Heart left ventricle (tissue), 16 donors: Measurements from ENCODE around the gene GTF3C1. TPM values are rescaled to one million over a fixed set of nuclear protein-coding genes. Genes with fewer than 3 reads are reported as not detected.

Experiments
- ATAC-seq, 4 donors: fragments of 200-7000 bp; cut with Tn5 transposase; one replicate each; pipeline ENCODE4 v1.9.1; 2020 to 2022; ENCODE audit warnings: moderate library complexity in 4 of 4, mild to moderate bottlenecking in 3 of 4, moderate number of reproducible peaks in 1 of 4
- DNase-seq, 5 donors: peaks; one replicate each; pipeline ENCODE4 v3.0.0-alpha.2; 2020
- H3K27ac ChIP-seq, 12 donors: fragments of 200-600 bp; sonication (generic) in 4 of 12; one replicate each; pipeline versions ENCODE4 v1.5.0 to v1.8.0; 2016 to 2022; ENCODE audit warnings: mild to moderate bottlenecking in 2 of 12
- H3K27me3 ChIP-seq, 9 donors: fragments of 200-600 bp; sonication (generic) in 2 of 9; one replicate each; pipeline versions ENCODE4 v1.5.1 to v1.8.0; 2016 to 2022; ENCODE audit warnings: mild to moderate bottlenecking in 3 of 9
- H3K36me3 ChIP-seq, 9 donors: fragments of 200-600 bp; sonication (generic) in 2 of 9; one replicate each; pipeline versions ENCODE4 v1.5.0 to v1.8.0; 2018 to 2022; ENCODE audit warnings: mild to moderate bottlenecking in 2 of 9
- H3K4me1 ChIP-seq, 12 donors: fragments of 200-600 bp; sonication (generic) in 4 of 12; one replicate each; pipeline versions ENCODE4 v1.5.0 to v1.8.0; 2016 to 2022; ENCODE audit warnings: mild to moderate bottlenecking in 3 of 12
- H3K4me3 ChIP-seq, 12 donors: fragments of 200-600 bp; sonication (generic) in 4 of 12; one replicate each; pipeline versions ENCODE4 v1.5.0 to v1.8.0; 2017 to 2022; ENCODE audit warnings: mild to moderate bottlenecking in 9 of 12, moderate library complexity in 4 of 12
- H3K9me3 ChIP-seq, 12 donors: fragments of 200-600 bp; sonication (generic) in 4 of 12; one replicate each; pipeline versions ENCODE4 v1.5.0 to v1.8.0; 2016 to 2022; ENCODE audit warnings: mild to moderate bottlenecking in 1 of 12
- CTCF ChIP-seq, 12 donors: fragments of 200-600 bp; sonication (generic) in 4 of 12; IDR thresholded peaks; one replicate each; pipeline versions ENCODE4 v1.5.0 to v1.8.0; 2018 to 2022; ENCODE audit warnings: antibody characterized with exemption in 12 of 12, mild to moderate bottlenecking in 5 of 12
- POLR2A ChIP-seq, 2 donors: fragments of 450-650 bp; IDR thresholded peaks; one replicate each; pipeline ENCODE4 v1.6.1; 2017; ENCODE audit warnings: antibody characterized with exemption in 2 of 2, mild to moderate bottlenecking in 2 of 2, moderate library complexity in 2 of 2
- WGBS, 4 donors: extraction: QIAGEN DNeasy Blood & Tissue Kit in 2 of 4; methylation state at CpG; one replicate each; pipeline versions ENCODE4 v1.1.5 to v1.1.7; 2013 to 2018; 5-methylcytosine and 5-hydroxymethylcytosine counted together
- intact Hi-C, 10 donors: fragments of 100-400 bp; cut with DNase I; formaldehyde crosslinking; loops; one replicate each; pipeline versions ENCODE4 v1.11.1 to v1.14.2; 2022
- polyA plus RNA-seq, 2 donors: library from polyadenylated mRNA; stranded (reverse); fragments of 200-250 nt; gene quantifications; one replicate each; pipeline ENCODE4 v1.2.3, GENCODE V29; 2013
- total RNA-seq, 9 donors: library from RNA; depleted of rRNA in 2 of 9; stranded (reverse); fragments of >200 nt in 2 of 9; fragmentation: NEBNext Ultra II Directional in 3 of 9; extraction: Animal tissue kit (Norgen Biotek cat#: 25700) in 3 of 9; gene quantifications; one replicate each; pipeline versions ENCODE4 v1.1.0 to v1.2.4, GENCODE V29; 2016 to 2023
- donor health status: ischemic (EF 13 %, LVEDD 7.1; RV severe dilation, severe dysfunction).
- donor health status: healthy with polysubstance abuse.
- donor health status: DM: no; HTN: yes; CAD: no.
- donor health status: DM: no; HTN: no; CAD: no.
- donor health status: ischemic (EF 25% LVEDD 6.9; RV normal size, moderate dysfunction).
- donor health status: ischemic (EF 25% LVEDD 5.7; RV mildly dilated, moderate dysfunction).
- donor health status: healthy.
- donor health status: DM: yes; HTN: yes; CAD: no.
- donor health status: ischemic (EF 35%, LVEDD 5.7; RV mildly dilated, moderate dysfunction).
- donor health status: nonischemic (EF 11% LVEDD 7.7; RV severe dilation, severe dysfunction).
- donor health status: DM: yes; HTN: yes; CAD: no.
- donor health status: PGD.
- donor health status: ischemic (EF 29% LVEDD 5.4; RV normal size, mild dysfunction).
- donor health status: nonischemic (EF 23%, LVEDD 6.1; RV moderate dilation, normal function).

GTF3C1 gene
- total and polyA plus RNA-seq, 11 donors, result 48.1 to 80.3 (median 69.5) TPM

GRCh38 chr16:27495191-27495590, 54.5 kb downstream of the GTF3C1 start:
- DNase-seq, result peak in 1 of 5 donors; percentile 45
- ATAC-seq, result no peak
- intact Hi-C loops, result no loop called here

GRCh38 chr16:27492588-27492979, 57.1 kb downstream of the GTF3C1 start:
- no peak for DNase-seq
- Histone ChIP-seq H3K27ac (peak overlapping the region in 11 of 12 donors; percentile 26 to 70 (median 56)), H3K4me1 (peaks cover 0 to 7% (median 0%) of the 10 kb centered on the region in 12 donors), H3K9me3 (no peaks in the 10 kb centered on the region), H3K27me3 (no peaks in the 10 kb centered on the region), H3K36me3 (peaks cover 0 to 100% (median 100%) of the 10 kb centered on the region in 9 donors), H3K4me3 (no peak overlapping the region)
- no peak for ATAC-seq
- TF ChIP-seq CTCF (IDR thresholded peaks at IDR 0.05) (no peak), POLR2A (IDR thresholded peaks at IDR 0.05) (no peak)
- intact Hi-C loops, result no loop called here
- WGBS, 4 donors, result 78 to 84% (median 82%) methylated on average over 11 of the region's 11 CpGs

More at GRCh38 chr16:27495191-27495590, 54.5 kb downstream of the GTF3C1 start:
- H3K4me3 ChIP-seq, result no peak overlapping the region
- H3K36me3 ChIP-seq, result peaks cover 0 to 100% (median 100%) of the 10 kb centered on the region in 9 donors
- TF ChIP-seq CTCF (IDR thresholded peaks at IDR 0.05) (no peak), POLR2A (IDR thresholded peaks at IDR 0.05) (no peak)
- no peaks in the 10 kb centered on the region for H3K9me3 ChIP-seq
- H3K27ac ChIP-seq, result no peak overlapping the region
- WGBS, 4 donors, result 67 to 78% (median 72%) methylated on average over 13 of the region's 13 CpGs
- no peaks in the 10 kb centered on the region for H3K27me3 ChIP-seq
- peaks cover 0 to 21% (median 4%) of the 10 kb centered on the region in 12 donors for H3K4me1 ChIP-seq

GRCh38 chr16:27491894-27492587, 57.7 kb downstream of the GTF3C1 start:
- Histone ChIP-seq H3K4me1 (peaks cover 0 to 7% (median 0%) of the 10 kb centered on the region in 12 donors), H3K9me3 (no peaks in the 10 kb centered on the region), H3K36me3 (peaks cover 0 to 100% (median 100%) of the 10 kb centered on the region in 9 donors), H3K4me3 (no peak overlapping the region), H3K27ac (peak overlapping the region in 11 of 12 donors; percentile 26 to 70 (median 56)), H3K27me3 (no peaks in the 10 kb centered on the region)
- ATAC-seq (peak in 3 of 4 donors; percentile 38 to 76 (median 47)), DNase-seq (peak in 1 of 5 donors; percentile 50)
- TF ChIP-seq CTCF (IDR thresholded peaks at IDR 0.05), result no peak
- peak in 1 of 2 donors; percentile 36 for TF ChIP-seq POLR2A (IDR thresholded peaks at IDR 0.05)
- 70 to 83% (median 76%) methylated on average over 16 of the region's 16 CpGs for WGBS, 4 donors
- intact Hi-C loops, result no loop called here

GRCh38 chr16:27489906-27490305, 59.8 kb downstream of the GTF3C1 start:
- no peaks in the 10 kb centered on the region for H3K9me3 ChIP-seq
- no peak for DNase-seq
- TF ChIP-seq CTCF (IDR thresholded peaks at IDR 0.05) (no peak), POLR2A (IDR thresholded peaks at IDR 0.05) (no peak)
- H3K27me3 ChIP-seq, result no peaks in the 10 kb centered on the region
- WGBS, 4 donors, result 89 to 95% (median 94%) methylated on average over 7 of the region's 7 CpGs
- no peak for ATAC-seq
- peaks cover 0 to 100% (median 100%) of the 10 kb centered on the region in 9 donors for H3K36me3 ChIP-seq
- no peak overlapping the region for H3K4me3 ChIP-seq
- peaks cover 0 to 7% (median 0%) of the 10 kb centered on the region in 12 donors for H3K4me1 ChIP-seq
- intact Hi-C loops, result no loop called here
- no peak overlapping the region for H3K27ac ChIP-seq
